GF-D8 (cell line): Measurements from ENCODE around the gene NCBP3.
"Not testable (repeated sequence)": the region's sequence is repeated elsewhere in the genome, so short reads cannot be mapped to it uniquely, and the experiment has no call there.

Experiments
- DNase-seq: peaks from one replicate; lab custom pipeline; 2025; lab: John Stamatoyannopoulos, UW

Gene NCBP3

DNA sequence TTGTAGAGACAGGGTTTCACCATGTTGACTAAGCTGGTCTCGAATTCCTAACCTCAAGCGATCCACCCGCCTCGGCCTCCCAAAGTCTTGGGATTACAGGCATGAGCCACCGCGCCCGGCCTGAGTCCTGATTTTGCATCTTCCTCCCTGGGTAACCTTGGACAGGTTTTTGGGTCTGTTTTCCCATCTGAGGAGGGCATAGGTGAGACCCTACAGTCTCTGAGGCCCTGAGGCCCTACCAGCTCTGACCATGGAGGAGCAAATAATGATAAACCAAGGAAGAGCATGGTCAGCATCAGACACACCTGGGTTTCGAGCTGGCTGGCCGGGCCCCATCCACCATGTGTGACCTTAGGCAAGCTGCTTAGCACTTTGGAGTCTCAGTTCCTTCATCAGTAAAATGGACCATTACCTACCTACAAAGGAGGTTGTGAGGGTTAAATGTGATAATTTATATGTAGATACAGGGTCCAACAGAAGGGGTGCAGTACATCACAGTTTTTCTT lies 1.2 kb upstream of the NCBP3 start:
- no peak for DNase-seq

DNA sequence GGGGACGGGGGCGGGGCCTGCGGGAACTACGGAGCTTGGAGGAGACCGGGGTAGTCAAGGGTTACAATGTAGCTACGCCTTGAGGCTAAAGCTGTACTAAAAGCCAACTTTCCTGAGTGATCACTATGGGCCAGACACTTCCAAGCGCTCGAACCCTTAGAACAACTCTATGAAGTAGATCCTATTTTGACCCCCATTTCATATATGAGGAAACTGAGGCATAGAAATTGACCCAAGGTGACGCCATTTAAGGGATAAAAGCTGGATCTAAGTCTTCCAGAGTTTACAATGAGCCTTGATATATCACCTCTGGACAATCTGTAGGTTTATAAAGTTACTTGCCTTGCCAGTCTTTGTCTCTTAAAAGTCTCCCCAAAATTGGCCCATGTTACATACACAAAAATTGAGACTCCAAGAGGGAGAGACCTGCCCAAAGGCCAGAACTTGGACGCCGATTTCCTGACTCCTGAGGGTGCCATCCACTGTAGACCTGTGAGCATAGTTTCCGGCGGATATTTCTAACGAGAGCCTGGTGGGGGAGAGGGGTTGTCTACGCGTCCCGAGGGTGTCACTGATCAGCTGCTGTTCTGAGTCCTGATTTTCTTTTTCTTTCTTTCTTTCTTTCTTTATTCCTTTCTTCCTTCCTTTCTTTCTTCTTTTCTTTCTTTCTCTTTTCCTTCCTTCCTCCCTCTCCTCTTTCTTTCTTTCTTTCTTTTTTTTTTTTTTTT lies 555 bp upstream of the NCBP3 start:
- DNase-seq: no peak

DNA sequence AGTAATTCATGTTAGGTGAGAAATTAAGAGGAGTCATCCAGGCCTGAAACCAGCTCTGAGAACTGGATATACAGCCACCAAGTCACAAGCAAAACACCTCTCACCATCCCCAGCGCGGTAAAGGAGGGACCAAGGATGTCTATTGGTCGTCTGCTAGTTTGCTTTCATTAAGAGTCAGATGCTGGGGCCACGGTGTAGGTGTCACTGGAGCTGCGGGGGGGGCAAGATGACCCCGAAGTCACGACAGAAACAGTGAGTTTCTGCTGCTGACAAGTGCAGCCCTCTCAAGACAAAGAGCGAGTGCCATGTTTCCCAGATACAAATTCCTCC lies 790 bp downstream of the NCBP3 start:
- no peak for DNase-seq

DNA sequence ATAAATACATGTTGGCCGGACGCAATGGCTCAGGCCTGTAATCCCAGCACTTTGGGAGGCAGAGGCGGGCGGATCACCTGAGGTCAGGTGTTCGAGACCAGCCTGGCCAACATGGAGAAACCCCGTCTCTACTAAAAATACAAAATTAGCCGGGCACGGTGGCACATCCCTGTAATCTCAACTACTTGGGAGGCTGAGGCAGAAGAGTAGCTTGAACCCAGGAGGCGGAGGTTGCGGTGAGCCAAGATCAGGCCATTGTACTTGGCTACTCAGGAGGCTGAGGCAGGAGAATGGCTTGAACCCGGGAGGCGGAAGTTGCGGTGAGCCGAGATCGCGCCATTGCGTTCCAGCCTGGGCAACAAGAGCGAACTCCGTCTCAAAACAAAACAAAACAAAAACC lies 1.5 kb downstream of the NCBP3 start:
- not testable (repeated sequence) for DNase-seq

DNA sequence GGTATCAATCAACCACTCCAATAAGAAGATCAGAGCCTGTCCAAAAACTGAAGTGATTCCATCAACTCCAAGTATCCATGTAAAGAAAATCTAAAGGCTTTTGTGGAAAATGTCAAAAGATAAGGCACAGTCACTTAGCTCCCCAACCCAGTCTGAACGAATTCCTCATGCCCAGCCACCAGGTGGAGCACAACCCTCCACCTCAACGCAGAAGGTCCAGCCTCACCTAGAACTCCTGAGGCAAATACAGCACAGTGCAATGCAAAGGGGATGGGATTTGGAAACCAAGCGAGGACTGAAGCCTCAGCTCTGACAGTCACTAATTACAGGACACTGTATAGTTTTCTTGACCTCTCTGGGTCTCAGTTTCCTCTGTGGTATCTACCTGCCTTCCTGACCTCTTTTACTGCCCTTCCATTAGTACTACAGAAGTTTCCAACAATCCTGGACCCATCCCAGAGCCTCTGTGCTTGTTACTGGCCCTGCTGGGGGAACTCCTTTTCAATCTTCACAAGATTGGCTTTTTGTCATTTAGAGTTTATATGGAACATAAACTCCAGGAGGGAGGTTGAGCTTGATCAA lies 2.0 kb downstream of the NCBP3 start:
- no peak for DNase-seq

DNA sequence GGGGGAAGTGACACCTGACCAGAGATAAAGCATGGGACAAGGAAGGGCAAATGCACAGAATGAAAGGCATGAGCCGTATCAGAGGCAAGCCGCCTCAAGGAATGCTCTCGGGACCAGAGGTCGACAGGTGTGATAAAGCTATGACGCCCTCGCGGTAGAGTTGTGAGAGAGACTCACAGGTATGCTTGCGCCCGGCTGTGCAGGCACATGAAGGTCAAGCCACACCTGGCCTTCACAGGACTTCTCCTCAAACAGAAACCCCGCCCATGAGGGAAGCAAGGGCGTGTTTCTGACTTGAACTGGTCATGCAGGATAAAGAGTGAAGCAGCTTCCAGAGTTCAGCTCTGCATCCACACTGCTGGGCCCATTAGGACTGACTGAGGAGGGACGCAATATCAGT lies 7.8 kb downstream of the NCBP3 start:
- no peak for DNase-seq

DNA sequence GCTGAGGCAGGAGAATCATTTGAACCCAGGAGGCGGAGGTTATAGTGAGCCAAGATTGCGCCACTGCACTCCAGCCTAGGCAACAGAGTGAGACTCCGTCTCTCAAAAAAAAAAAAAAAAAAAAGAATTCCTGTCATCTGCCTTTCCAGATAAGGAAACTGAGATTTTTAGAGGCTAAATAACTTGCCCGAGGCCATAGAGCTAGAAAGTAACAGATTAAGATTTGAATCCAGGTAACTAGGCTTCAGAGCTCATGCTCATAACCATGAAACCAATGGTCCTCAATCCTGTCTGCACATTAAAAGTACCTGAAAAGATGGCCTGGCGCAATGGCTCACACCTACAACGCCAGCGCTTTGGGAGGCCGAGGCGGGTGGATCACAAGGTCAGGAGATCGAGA lies 9.5 kb downstream of the NCBP3 start:
- DNase-seq: no peak

DNA sequence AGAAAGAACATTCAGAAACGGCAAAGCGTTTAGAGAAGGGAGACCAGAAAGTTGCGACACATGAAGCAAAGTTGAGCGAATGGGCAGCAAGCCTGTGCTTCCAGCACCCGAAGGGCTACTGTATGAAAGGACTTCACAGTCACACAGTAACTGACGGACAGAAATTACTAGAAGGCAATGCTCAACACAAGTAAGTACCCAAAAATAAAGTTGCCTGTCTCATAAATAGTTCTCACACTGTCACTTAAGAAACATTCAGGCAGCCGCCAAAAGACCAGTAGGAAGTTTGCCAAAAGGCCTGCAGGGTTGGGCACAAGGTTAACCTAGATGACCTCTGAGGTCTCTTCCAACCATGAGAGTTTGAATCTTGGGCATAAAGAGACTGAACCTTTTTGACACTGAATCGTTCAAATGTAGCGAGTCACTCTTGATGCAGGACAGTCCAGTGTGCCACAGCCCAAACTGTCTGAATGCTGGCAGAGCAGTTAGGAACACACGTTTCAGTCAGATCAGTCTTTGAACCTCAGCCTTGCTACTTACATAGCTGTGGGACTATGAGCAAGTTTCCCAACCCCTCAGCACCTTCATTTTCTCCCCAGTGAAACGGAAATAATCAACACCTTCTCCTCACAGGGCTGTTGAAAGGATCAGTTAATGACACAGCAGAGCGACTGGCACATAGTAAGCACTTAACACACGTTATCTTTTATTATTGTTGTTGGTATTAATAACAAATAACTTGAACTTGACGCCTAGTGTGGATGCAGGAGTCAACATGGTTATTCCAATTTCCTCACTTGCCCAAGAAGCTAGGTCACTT lies 10.4 kb downstream of the NCBP3 start:
- no peak for DNase-seq

DNA sequence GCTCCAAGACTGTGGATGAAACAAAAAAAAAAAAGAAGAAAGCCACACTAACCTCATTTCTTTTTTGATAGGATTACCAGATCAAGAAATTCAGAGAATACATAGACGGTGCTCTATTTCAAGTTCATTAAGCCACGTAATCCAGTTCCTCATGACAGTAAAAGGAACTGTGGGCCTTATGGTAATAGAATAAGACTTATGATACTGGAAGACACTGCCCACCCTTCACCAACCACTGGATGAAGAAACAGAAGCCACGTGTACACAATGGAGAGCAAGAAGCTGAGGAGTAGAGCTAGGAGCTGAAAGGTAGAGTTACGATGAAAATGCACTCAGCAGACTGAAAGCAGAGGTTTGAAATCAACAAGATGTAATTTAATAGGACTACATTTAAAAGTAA lies 11.2 kb downstream of the NCBP3 start:
- DNase-seq: no peak

DNA sequence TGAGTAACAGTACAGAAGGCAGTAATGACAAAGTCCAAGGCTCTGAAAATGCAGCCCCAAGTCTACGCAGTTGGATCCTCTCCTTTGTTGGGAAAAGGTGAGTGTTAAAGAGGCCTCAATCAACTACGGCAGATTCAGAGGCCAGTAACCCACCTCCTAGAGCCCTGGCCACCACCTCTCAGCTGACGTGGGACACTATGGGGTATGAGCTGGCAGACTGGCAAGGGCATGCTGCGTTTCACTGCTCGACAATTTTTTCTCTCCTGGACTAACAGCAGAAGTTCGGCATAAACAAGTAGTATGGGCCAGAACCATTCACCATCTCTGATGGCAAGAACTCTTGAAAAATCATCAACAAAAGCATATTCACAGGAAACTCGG lies 17.2 kb downstream of the NCBP3 start:
- DNase-seq: no peak

DNA sequence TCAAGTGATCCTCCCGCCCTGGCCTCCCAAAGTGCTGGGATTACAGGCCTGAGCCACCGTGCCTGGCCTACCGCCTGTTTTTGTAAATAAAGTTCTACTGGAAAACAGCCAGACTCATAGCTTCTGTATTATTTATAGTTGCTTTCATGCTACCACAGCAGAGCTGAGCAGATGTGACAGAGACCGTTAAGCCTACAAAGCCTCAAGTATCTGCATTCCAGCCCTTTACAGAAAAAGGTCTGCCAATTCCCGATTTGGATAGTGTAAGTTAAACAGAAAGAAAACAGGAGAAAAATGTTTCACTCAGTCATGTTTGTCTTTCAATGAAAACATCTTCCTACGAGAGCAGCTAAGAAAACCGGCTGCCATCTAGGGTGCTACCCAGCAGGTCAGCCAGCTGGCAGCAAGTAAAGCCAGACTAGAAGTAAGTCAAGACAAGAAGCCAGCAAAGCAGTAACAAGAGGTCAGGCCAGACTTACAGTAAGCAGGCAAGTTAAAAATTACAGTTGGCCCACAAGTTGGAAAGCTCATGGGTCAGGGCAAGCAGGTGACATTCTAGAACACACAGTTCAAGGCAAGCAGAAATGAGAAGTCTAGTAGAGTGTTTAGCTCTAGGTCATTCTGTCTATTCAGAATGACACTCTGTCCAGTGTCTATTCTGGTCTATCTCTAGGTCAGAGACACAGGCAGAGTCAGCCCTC lies 17.7 kb downstream of the NCBP3 start:
- no peak for DNase-seq

DNA sequence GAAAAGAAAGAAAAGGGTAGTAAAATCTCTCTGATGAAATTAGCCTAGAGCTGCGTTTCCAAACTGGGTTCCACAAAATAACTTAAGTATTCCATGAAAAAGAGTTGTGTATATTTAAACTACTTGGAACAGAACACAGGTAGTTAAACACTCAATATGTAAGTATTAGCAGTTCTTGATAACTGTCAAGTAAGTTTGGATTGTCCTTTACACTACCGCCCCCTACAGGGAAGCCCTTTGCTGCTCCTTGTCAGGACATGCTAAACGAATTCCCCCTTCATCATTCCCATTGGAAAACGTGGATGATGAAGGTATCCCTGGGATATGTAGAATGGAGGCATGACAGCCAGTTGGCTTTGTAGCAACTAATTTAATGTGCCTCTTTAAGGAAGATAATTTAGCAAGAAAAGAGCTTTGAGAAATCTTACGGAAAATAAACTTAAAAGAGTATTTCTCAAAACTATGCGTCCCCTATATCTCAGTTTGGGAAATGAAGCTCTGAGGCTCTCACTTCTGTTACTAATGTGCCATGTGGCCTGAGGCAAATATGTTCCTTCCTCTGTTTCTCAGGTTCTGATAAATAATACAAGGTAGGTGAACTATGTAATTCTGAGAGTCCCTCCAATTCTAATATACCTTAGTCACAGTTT lies 18.8 kb downstream of the NCBP3 start:
- no peak for DNase-seq

DNA sequence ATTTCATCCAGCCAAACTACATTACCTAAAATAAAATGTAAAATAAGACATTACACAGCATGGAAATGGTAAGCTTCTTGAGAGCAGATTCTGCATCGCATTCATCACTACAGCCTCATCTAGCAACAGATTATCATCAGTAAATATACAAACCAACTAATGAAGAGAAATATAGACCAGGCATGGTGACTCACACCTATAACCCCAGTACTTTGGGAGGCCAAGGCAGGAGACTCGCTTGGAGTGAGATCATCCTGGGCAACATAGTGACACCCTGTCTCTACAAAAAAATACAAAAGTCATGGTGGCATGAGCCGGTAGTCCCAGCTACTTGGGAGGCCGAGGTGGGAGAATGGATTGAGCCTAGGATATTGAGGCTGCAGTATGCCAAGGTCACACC lies 19.9 kb downstream of the NCBP3 start:
- DNase-seq: no peak

DNA sequence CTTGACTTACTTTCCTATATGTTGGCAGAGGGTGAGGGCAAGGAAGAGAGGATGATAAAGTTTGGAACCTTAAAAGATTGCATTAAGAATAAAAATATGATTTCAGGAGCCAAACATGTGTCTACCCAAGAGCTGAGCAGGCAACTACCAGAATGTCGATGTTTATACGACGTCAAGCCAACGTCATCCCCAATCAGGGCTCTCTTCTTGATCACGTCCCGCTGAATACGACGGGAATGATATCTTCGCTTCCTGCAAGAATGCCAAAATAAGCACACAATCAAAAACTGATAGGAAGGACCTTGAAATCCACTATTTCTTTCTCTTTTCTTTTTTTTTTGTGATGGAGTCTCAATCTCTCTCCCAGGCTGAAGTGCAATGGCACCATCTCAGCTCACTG lies 24.9 kb downstream of the NCBP3 start:
- DNase-seq: no peak

DNA sequence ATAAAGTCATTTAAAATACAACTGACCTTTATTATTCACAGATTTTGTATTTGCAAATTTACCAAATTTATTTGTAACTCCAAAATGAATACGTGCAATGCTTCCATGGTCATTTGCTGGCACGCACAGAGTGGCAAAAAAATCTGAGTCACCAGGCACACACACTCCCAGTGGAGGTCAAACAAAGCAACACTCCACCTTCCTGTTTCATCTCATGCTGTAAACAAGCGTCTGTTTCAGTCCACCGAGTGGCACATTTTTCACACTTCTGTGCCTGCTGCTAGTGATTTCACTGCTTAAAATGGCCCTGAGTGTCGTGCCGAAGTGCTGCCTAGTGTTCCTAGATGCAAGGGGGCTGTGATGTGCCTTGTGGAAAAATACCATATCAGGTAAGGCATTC lies 27.3 kb downstream of the NCBP3 start:
- no peak for DNase-seq

DNA sequence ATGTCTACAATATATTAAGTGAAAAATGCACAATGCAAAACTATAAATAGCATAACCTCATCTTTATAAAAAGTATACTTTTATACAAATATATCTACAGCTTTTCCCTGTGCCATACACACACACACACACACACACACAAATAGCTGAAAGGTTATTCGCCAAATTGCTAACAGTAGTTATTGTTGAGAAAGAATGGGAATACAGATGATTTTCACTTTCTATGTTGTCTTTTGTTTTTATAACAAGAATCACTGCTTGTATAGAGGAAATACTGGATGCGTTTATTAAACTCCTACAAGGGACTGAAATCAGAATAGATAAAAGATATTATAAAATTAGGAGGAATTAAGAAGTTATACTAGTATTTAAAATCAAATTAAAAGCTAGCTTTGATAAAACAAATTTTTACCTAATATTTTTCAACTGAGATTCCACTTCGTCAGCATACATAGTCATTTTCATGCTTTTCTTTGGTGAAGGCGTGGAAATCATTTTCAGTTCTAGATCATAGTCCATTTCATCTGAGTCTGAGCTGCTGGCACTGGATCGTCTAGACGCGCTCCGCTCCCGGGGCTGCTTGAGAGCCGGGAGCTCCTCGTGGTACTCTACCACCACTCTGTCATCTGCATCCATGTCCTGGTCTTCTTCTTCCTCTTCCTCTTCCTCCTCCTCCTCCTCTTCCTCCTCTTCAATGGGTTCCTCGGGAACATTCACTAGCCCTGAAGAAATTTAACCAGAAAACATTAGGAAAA lies 28.0 kb downstream of the NCBP3 start:
- no peak for DNase-seq

DNA sequence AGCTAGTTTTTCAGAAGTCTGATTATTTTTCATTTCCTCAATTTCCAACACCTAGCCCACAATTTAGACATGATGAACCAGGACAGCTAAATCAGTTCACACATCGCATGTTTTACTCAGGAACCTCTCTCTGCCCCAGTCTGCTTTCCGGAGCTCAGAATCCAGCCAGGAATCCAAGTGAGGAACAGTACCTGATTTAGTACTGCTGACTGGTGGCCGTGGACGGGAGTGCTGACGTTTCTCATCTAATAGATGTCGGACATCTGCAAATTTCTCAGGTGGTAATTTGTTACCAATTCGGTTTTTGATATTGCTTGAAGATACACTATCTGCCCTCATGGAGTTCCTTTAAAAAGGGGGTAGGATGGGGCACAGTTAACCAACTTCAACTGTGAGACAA lies 30.1 kb downstream of the NCBP3 start:
- DNase-seq: no peak

DNA sequence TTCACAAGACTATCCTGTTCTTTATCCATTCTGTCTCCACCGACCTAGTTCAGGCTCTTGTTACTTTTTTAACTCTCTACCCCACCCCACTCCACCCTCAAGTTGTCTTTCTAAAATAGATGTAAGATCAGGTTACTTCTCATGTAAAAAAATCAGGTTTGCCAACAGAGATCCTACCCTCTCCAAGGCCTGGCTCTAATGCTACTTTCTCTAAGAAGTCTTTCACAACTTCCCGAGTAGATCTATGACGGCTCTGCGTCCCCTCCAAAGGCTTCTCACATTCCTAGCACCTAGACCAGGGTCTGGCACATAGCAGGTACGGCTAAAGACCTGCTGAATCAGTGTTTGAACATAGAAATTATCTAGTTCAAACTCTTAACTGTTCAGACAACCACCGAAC lies 30.9 kb downstream of the NCBP3 start:
- DNase-seq: no peak

DNA sequence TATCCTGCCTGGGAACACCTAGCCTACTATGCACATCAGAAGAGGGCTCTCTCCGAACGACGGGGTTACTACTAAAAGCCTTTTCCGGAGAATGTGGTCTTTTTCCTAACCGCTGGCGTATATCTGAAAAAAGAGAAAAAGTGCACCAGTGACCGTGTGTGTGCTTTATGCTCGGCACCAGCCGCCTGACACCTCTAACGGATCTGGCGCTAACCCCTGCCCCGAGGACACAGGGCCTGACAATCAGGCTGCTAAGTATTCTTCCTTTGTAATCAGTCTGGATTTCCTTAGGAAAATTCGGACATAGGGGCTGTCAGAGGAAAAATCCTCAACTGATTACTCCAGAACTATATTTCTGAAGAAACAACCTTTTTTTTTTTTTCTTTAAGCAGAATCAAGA lies 31.7 kb downstream of the NCBP3 start:
- DNase-seq: no peak

DNA sequence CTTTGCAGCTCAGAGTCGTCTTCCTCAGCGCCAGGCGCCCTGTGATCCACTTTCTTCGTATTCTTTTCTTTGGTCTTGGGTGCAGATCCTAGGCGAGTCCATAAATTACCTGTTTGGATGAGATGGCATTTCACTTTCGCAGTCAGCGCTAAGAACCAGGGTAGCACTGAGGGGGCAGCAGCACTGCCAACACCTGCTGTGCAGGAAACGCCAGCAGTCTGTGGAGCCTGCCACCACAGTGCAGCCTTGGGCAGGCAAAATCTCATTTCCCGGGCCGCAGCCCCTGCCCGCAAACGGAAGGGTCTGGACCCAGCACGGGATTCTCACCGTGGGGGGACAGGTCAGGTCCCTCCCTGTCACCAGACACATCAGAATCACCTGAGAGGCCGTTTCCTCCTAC lies 32.9 kb downstream of the NCBP3 start:
- no peak for DNase-seq

DNA sequence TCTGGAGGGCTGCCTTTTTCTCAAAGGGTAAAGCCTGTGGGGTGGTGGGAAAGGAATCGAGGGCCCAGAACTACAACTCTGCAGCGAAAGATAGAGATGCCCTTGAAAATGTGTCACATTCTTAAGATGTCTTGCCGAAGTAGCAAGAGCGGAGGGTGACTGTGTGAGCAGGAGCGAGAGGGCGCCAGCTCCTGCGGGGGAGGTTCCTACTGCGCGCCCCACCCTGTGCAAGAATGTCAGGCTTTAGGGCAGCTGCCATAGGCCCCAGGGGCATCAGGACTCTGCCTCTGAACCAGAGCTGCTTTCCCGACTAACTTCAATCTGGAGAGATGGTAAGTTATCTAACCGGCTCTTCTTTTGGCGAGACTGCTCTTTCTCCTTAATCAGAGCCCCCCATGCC lies 33.3 kb downstream of the NCBP3 start:
- DNase-seq: no peak
